Retina (tissue), 1 donor: ENCODE data around the gene GALNT7.
A peak's percentile ranks its signal among the peaks of the same experiment; 100 is the strongest.
"Not testable (repeated sequence)": the region's sequence is repeated elsewhere in the genome, so short reads cannot be mapped to it uniquely, and the experiment has no call there.

ENCODE experiments used
- DNase-seq: peaks from one replicate; pipeline ENCODE4 v3.0.0-alpha.2; 2016

The GALNT7 gene

GRCh38 chr4:173168396-173169177 is at the start of gene GALNT7:
Gene GALNT7, plus strand, starts transcription at chr4:173168811. Its CDS starts 25 bp downstream, at chr4:173168836.
- peak; percentile 88 for DNase-seq

- DNase-seq: not testable (repeated sequence)
Measured at GRCh38 chr4:173118819-173119218, 49.8 kb upstream of the GALNT7 start.

GRCh38 chr4:173119818-173120217 is 48.8 kb upstream of the GALNT7 start:
- DNase-seq: no peak

- no peak for DNase-seq
Measured at GRCh38 chr4:173121076-173121561, 47.5 kb upstream of the GALNT7 start.

GRCh38 chr4:173124209-173124865 is 44.3 kb upstream of the GALNT7 start:
- DNase-seq: no peak

- DNase-seq: no peak
Measured at GRCh38 chr4:173125216-173125812, 43.3 kb upstream of the GALNT7 start.

- no peak for DNase-seq
Measured at GRCh38 chr4:173128199-173128890, 40.3 kb upstream of the GALNT7 start.

GRCh38 chr4:173130687-173131086 is 37.9 kb upstream of the GALNT7 start:
- no peak for DNase-seq

- no peak for DNase-seq
Measured at GRCh38 chr4:173134426-173134825, 34.2 kb upstream of the GALNT7 start.

GRCh38 chr4:173135241-173135847 is 33.3 kb upstream of the GALNT7 start:
- no peak for DNase-seq

GRCh38 chr4:173138624-173139023 is 30.0 kb upstream of the GALNT7 start:
- peak; percentile 55 for DNase-seq

GRCh38 chr4:173139561-173139960 is 29.1 kb upstream of the GALNT7 start:
- peak; percentile 33 for DNase-seq

GRCh38 chr4:173145131-173145530 is 23.5 kb upstream of the GALNT7 start:
- DNase-seq: no peak

GRCh38 chr4:173146456-173146855 is 22.2 kb upstream of the GALNT7 start:
- no peak for DNase-seq

GRCh38 chr4:173151496-173151895 is 17.1 kb upstream of the GALNT7 start:
- DNase-seq: no peak

GRCh38 chr4:173152104-173152503 is 16.5 kb upstream of the GALNT7 start:
- DNase-seq: no peak

- DNase-seq: no peak
Measured at GRCh38 chr4:173153445-173153844, 15.2 kb upstream of the GALNT7 start.

- DNase-seq: no peak
Measured at GRCh38 chr4:173159791-173160190, 8.8 kb upstream of the GALNT7 start.

GRCh38 chr4:173160871-173161270 is 7.7 kb upstream of the GALNT7 start:
- no peak for DNase-seq

GRCh38 chr4:173161311-173161710 is 7.3 kb upstream of the GALNT7 start:
- no peak for DNase-seq

- DNase-seq: no peak
Measured at GRCh38 chr4:173165706-173166105, 2.9 kb upstream of the GALNT7 start.

GRCh38 chr4:173166491-173166890 is 2.1 kb upstream of the GALNT7 start:
- DNase-seq: no peak
